Coronary artery (tissue), 2 donors: ENCODE measurements around the gene MYLK.

ENCODE experiments used
- DNase-seq: peaks from one replicate; pipeline ENCODE4 v3.0.0-alpha.2; 2017; ENCODE audit warnings: low spot score
- H3K27ac ChIP-seq, 2 donors: fragments of 200-600 bp; sonication (generic); one replicate each; pipeline ENCODE4 v1.5.1; 2016 to 2019
- H3K4me3 ChIP-seq: fragments of 200-600 bp; sonication (generic); 2 replicates; pipeline ENCODE4 v1.5.1; 2016; ENCODE audit warnings: mild to moderate bottlenecking, moderate library complexity
- TF ChIP-seq, protein P1 (sequence below): fragments of 200-600 bp; sonication (generic); IDR thresholded peaks from one replicate; pipeline ENCODE4 v1.5.1; 2019; ENCODE audit warnings: antibody characterized with exemption

The MYLK gene

DNA sequence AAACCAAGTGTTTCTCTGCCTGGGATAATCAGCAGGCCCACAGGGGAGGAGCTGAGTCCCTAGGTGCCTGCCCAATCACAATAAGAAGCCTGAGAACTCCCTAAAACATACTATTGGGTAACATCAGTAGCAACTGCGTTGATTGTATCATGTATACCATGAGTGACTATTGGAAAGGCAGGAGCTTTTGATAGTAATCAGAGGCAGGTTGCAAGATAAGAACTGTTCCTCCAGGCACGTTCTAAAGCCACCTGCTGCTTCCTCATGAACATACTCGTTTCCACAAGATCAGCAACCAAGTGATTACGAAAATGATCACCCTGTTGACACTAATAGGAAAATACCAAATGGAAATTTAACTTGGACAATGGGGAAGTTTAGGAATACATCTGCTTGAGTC, 6.7 kb downstream of the MYLK start:
- no peak overlapping the region for H3K4me3 ChIP-seq
- TF ChIP-seq, protein P1, sequence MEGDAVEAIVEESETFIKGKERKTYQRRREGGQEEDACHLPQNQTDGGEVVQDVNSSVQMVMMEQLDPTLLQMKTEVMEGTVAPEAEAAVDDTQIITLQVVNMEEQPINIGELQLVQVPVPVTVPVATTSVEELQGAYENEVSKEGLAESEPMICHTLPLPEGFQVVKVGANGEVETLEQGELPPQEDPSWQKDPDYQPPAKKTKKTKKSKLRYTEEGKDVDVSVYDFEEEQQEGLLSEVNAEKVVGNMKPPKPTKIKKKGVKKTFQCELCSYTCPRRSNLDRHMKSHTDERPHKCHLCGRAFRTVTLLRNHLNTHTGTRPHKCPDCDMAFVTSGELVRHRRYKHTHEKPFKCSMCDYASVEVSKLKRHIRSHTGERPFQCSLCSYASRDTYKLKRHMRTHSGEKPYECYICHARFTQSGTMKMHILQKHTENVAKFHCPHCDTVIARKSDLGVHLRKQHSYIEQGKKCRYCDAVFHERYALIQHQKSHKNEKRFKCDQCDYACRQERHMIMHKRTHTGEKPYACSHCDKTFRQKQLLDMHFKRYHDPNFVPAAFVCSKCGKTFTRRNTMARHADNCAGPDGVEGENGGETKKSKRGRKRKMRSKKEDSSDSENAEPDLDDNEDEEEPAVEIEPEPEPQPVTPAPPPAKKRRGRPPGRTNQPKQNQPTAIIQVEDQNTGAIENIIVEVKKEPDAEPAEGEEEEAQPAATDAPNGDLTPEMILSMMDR = no peak
- no peak for DNase-seq
- no peak overlapping the region for H3K27ac ChIP-seq

DNA sequence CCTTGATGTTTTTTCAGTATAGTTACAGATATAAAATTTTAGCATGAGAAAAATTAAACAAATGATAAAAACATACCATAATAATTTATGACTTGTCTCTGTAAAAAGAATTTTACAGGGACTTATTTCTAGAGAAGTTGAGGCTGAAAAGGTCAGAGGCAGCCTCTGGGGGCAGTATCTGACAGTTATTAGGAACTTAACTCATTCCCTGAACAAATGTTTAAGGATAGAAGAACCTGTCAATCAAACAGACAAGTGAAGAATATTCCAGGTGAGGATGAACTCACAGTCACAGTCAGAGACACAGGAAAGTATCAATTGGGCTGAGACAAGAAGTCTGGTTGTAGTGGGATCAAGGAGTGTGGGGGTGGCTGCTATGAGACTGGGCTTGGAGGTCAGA, 7.3 kb downstream of the MYLK start:
- TF ChIP-seq, protein P1 = no peak
- H3K27ac ChIP-seq = no peak overlapping the region
- DNase-seq = no peak
- H3K4me3 ChIP-seq = no peak overlapping the region

DNA sequence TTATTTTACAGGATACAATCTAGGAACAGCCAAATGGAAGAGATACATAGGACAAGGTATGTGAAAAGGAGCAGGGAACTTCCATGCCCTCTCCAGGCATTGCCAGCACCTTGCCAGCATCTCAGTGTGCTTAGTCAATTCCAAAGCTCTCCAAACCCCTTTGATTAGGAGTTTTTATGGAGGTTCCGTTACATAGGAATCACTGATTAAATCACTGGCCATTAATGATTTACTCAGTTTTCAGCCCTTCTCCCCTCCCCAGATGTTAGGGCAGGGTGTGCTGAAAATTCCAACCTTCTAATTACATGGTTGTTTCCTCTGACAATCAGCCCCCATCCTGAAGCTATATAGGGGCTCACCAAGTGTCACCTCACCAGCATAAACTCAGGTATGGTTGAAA, 11.5 kb downstream of the MYLK start:
- no peak overlapping the region for H3K27ac ChIP-seq
- DNase-seq = no peak
- H3K4me3 ChIP-seq = no peak overlapping the region
- TF ChIP-seq, protein P1 = no peak

DNA sequence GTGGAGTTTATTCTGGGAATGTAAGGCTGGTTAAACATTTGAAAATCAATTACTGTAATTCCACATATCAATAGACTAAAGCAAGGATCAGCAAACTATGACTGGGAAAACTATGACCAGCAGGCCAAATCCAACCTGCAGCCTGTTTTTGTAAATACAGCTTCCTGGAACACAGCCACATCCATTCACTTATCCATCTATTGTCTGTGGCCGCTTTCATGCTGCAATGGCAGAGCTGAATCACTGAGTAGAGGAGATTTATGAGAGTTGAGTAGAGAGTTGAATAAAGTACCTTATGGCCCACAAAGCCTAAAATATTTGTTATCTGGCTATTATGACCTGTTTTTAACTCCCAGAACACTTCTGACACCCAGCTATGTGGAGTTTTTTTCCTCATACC, 12.2 kb downstream of the MYLK start:
- TF ChIP-seq, protein P1 = no peak

DNA sequence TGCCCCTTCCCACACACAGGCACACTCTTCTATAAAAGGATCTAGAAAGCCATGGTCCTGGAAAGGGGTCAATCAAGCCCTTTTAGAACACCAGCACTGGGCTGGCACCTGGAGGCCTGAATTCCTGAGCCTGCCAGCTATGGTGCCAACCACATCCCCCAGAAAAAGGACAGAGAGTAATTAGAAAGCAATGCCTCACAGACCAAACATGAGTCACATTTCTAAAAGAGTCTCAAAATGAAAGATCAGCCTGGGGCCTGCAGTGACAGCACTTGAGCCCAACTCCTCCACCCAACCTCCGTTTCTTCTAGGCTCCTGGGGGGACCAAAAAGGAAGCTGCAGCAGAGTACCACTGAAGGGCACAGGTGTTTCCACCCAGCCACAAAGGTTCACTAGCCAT, 14.1 kb downstream of the MYLK start:
- Histone ChIP-seq H3K27ac (peak overlapping the region; percentile 41 to 66), H3K4me3 (no peak overlapping the region)
- TF ChIP-seq, protein P1 = no peak
- no peak for DNase-seq

More for the DNA sequence above, 12.2 kb downstream of the MYLK start:
- DNase-seq = no peak
- Histone ChIP-seq H3K27ac (no peak overlapping the region), H3K4me3 (no peak overlapping the region)

DNA sequence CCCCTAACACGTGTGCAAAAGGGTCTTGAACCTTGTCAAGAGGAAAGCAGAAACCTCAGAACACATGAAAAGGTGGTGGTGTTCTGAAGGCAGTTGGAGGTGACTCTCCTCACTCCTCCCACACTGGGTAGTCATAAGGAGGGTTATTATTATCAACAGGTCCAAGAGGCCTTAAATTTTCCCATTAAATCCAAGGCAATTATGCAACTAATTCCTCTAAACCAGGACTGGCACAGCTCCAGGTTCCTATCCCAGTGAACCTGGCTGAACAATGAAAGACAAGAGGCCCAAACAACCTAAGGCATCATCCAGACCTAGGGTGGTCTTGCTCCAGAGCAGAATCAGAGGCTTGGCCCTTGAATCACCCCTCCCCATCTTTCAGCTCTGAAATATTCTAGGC, 15.0 kb downstream of the MYLK start:
- no peak overlapping the region for H3K4me3 ChIP-seq
- H3K27ac ChIP-seq = no peak overlapping the region
- DNase-seq = no peak
- TF ChIP-seq, protein P1 = no peak

DNA sequence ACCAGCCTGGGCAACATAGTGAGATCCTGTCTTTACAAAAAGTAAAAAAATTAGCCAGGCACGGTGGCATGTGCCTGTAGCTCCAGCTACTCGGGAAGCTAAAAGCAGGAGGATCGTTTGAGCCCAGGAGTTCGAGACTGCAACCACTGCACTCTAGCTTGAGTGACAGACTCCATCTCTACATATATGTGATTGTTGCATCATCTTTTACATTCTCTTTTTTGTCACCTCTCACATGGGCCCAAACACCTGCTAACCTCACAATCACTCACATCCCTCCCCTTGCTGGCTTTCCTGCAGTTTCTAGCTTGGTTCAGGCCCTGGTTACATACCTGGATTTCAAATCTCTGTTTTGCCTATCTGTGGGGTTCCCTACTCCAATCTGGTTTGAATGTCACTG, 19.4 kb downstream of the MYLK start:
- H3K4me3 ChIP-seq = no peak overlapping the region
- H3K27ac ChIP-seq = no peak overlapping the region
- no peak for DNase-seq
- TF ChIP-seq, protein P1 = no peak
